CD8-positive, alpha-beta memory T cell (primary cell): ENCODE data around the gene SPTBN2. TPM values are rescaled to one million over a fixed set of nuclear protein-coding genes. Genes with fewer than 3 reads are reported as not detected.

ENCODE experiments used
- CTCF ChIA-PET: fragments of 350-600 bp; sonication (Branson Sonifier 250); formaldehyde crosslinking; loops from one replicate; lab custom pipeline; 2021; ENCODE audit warnings: antibody characterized with exemption; lab: Charles Lee
- POLR2A ChIA-PET: fragments of 350-600 bp; sonication (Branson Sonifier 250); formaldehyde crosslinking; loops from one replicate; lab custom pipeline; 2021; ENCODE audit warnings: antibody characterized with exemption; lab: Charles Lee
- DNase-seq, 5 donors: peaks; one replicate each; pipeline versions ENCODE4 v3.0.0 to v3.0.0-alpha.2; 2020 to 2022; ENCODE audit warnings: mixed read lengths in 1 of 5
- H3K27ac ChIP-seq: one replicate; pipeline ENCODE4 v1.7.0; 2013; ENCODE audit warnings: low read depth, mild to moderate bottlenecking, low read length, moderate library complexity
- H3K27me3 ChIP-seq: 2 replicates; pipeline ENCODE4 v1.7.0; 2013; ENCODE audit warnings: low read length, mild to moderate bottlenecking; ENCODE audit not compliant: insufficient read depth, poor library complexity, severe bottlenecking
- H3K36me3 ChIP-seq: 2 replicates; pipeline ENCODE4 v1.7.0; 2013; ENCODE audit warnings: mild to moderate bottlenecking, low read length, moderate library complexity; ENCODE audit not compliant: insufficient read depth
- H3K4me1 ChIP-seq: 2 replicates; pipeline ENCODE4 v1.7.0; 2013; ENCODE audit warnings: mild to moderate bottlenecking, low read length, moderate library complexity; ENCODE audit not compliant: insufficient read depth
- H3K4me3 ChIP-seq: 2 replicates; pipeline ENCODE4 v1.7.0; 2013; ENCODE audit warnings: mild to moderate bottlenecking, low read length
- H3K9me3 ChIP-seq: 2 replicates; pipeline ENCODE4 v1.7.0; 2013; ENCODE audit warnings: mild to moderate bottlenecking, low read length
- H3K27ac Mint-ChIP-seq, 8 donors: one replicate each; pipeline ENCODE4 v1.8.0; 2020 to 2021; ENCODE audit warnings: mixed read lengths in 8 of 8, mild to moderate bottlenecking in 6 of 8, inconsistent platforms in 3 of 8, moderate library complexity in 3 of 8
- H3K27me3 Mint-ChIP-seq, 2 donors: one replicate each; pipeline ENCODE4 v1.8.0; 2020 to 2021; ENCODE audit warnings: mixed read lengths in 2 of 2, mild to moderate bottlenecking in 1 of 2, moderate library complexity in 1 of 2
- H3K36me3 Mint-ChIP-seq, 3 donors: one replicate each; pipeline ENCODE4 v1.8.0; 2020 to 2021; ENCODE audit warnings: mixed read lengths in 3 of 3, inconsistent platforms in 1 of 3, mild to moderate bottlenecking in 1 of 3
- H3K4me1 Mint-ChIP-seq, 3 donors: one replicate each; pipeline ENCODE4 v1.8.0; 2020 to 2021; ENCODE audit warnings: mixed read lengths in 3 of 3, inconsistent platforms in 1 of 3, mild to moderate bottlenecking in 1 of 3
- H3K4me3 Mint-ChIP-seq, 7 donors: one replicate each; pipeline ENCODE4 v1.8.0; 2020 to 2021; ENCODE audit warnings: mixed read lengths in 7 of 7, mild to moderate bottlenecking in 6 of 7, moderate library complexity in 4 of 7, inconsistent platforms in 2 of 7
- H3K9me3 Mint-ChIP-seq, 5 donors: one replicate each; pipeline ENCODE4 v1.8.0; 2020 to 2022; ENCODE audit warnings: mixed read lengths in 5 of 5, mild to moderate bottlenecking in 3 of 5, moderate library complexity in 2 of 5, inconsistent platforms in 1 of 5
- polyA plus RNA-seq: library from polyadenylated mRNA; unstranded; fragments of 300-500 nt; fragmentation: Illumina TruSeq; gene quantifications from one replicate; pipeline ENCODE4 v1.2.3, GENCODE V29; 2021
- total RNA-seq, 2 experiments: library from RNA; stranded (reverse); gene quantifications; one replicate each; pipeline ENCODE4 v1.2.3, GENCODE V29; 2021

The SPTBN2 gene
- total RNA-seq (under 1 TPM; 0.81 to 0.84 TPM), polyA plus RNA-seq (not detected)

DNA sequence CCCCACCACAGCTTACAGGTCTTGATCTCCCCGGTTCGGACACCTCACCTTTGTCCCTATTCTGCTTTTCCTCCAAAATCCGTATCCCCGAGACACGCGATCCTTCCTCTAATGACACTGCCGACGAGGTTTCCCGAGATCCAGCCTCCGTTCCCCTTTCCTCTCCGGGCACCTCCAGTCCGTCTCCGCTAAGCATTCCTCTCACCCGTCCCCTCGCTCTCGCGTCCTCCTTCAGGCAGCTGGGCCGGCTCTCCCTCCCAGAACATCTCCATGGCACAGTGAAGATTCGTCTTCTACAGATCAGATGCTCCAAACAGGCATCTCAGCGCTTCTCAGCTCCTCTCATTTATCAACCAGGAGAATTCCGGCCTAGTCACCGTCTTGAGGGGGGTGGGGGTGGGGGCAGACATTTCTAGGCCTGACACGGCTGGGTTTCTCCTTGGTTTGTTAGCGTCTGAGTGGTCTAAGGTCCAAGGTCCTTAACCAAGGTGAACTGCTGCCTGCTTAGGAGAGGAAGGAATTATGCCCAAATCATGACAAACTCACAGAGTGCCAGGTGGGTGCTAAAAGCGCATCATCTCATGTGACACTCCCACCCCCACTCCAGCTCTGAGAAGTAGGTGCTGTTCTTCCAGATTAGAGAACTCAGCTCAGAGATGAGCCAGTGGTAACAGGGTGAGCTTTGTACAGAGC is at the start of gene SPTBN2:
SPTBN2 (minus strand) TSS at position 524 of the 693 bp plus-strand sequence. CDS start 7,976 bp downstream, outside the sequence.
- POLR2A ChIA-PET: no interaction called here

DNA sequence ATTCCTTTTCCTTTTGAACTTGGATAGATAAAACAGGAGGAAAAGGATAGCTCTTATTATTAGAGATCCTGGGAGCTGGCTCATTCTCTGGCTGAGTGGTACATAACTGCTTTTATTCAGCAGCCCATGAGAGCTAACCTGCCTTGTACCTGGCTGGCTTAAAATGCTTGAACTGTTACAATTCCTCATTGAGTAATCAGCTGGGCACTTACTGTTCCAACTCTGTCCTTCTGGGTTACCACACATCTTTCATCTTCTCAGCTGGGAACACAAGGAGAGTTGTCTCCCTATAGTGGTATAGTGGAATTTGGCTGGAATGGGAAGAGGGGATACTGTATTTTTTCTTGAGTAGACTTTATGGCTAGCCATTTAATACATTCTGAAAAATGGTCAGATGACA is 39.8 kb upstream of the SPTBN2 start:
- Mint-ChIP-seq H3K27ac (peak overlapping the region in 1 of 8 donors; percentile 29), H3K9me3 (no peaks in the 10 kb centered on the region), H3K4me1 (peaks cover 0 to 3% (median 0%) of the 10 kb centered on the region in 3 donors), H3K27me3 (no peaks in the 10 kb centered on the region), H3K4me3 (no peak overlapping the region), H3K36me3 (peaks cover 0 to 11% (median 1%) of the 10 kb centered on the region in 3 donors)
- no peaks in the 10 kb centered on the region for H3K4me1 ChIP-seq
- ChIA-PET POLR2A (no interaction called here), CTCF (no interaction called here)
- H3K36me3 ChIP-seq: no peaks in the 10 kb centered on the region
- DNase-seq: no peak
- no peak overlapping the region for H3K4me3 ChIP-seq
- no peaks in the 10 kb centered on the region for H3K27me3 ChIP-seq
- no peak overlapping the region for H3K27ac ChIP-seq
- H3K9me3 ChIP-seq: no peaks in the 10 kb centered on the region

More for the DNA sequence above, at the start of gene SPTBN2:
- H3K27me3 ChIP-seq: peaks cover 35% of the 10 kb centered on the region
- H3K4me3 ChIP-seq: no peak within 1 kb of the TSS
- Mint-ChIP-seq H3K27ac (peak within 1 kb of the TSS in 4 of 8 donors; percentile 12 to 76 (median 56)), H3K4me1 (peaks cover 15 to 20% (median 16%) of the 10 kb centered on the region in 3 donors), H3K9me3 (peaks cover 0 to 2% (median 0%) of the 10 kb centered on the region in 5 donors), H3K4me3 (peak within 1 kb of the TSS; percentile 75 to 93 (median 83)), H3K27me3 (peaks cover 41 to 71% of the 10 kb centered on the region in 2 donors), H3K36me3 (no peaks in the 10 kb centered on the region)
- CTCF ChIA-PET: no interaction called here
- DNase-seq: no peak
- H3K9me3 ChIP-seq: no peaks in the 10 kb centered on the region
- H3K4me1 ChIP-seq: peaks cover 7% of the 10 kb centered on the region
- no peak within 1 kb of the TSS for H3K27ac ChIP-seq
- H3K36me3 ChIP-seq: no peaks in the 10 kb centered on the region

DNA sequence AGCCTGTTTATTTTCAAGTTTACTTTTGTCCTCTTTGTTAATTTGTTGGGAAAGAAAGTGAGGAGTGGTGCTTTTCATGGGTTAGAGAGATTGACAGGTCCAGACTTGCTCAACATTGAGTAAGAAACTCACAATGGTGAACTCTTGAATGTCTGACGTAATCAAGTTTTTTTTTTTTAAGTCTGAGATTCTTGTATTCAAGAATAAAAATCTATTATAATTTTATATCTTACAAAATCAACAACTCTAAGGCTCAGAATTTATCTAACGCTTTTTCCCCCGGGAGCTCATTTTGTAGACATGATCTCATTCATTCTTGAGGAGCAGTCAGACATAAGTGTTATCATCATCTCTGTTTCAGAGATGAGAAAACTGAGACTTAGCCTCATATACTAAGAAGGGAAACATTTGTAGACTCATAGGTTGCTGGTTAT is 39.1 kb upstream of the SPTBN2 start:
- no peak overlapping the region for H3K27ac Mint-ChIP-seq
- H3K9me3 Mint-ChIP-seq: no peaks in the 10 kb centered on the region
- Histone ChIP-seq H3K27ac (no peak overlapping the region), H3K27me3 (no peaks in the 10 kb centered on the region), H3K4me1 (no peaks in the 10 kb centered on the region), H3K4me3 (no peak overlapping the region), H3K36me3 (no peaks in the 10 kb centered on the region), H3K9me3 (no peaks in the 10 kb centered on the region)
- H3K4me1 Mint-ChIP-seq: no peaks in the 10 kb centered on the region
- no peak overlapping the region for H3K4me3 Mint-ChIP-seq
- ChIA-PET CTCF (no interaction called here), POLR2A (no interaction called here)
- H3K36me3 Mint-ChIP-seq: peaks cover 0 to 8% (median under 1%) of the 10 kb centered on the region in 3 donors
- no peak for DNase-seq
- H3K27me3 Mint-ChIP-seq: no peaks in the 10 kb centered on the region

DNA sequence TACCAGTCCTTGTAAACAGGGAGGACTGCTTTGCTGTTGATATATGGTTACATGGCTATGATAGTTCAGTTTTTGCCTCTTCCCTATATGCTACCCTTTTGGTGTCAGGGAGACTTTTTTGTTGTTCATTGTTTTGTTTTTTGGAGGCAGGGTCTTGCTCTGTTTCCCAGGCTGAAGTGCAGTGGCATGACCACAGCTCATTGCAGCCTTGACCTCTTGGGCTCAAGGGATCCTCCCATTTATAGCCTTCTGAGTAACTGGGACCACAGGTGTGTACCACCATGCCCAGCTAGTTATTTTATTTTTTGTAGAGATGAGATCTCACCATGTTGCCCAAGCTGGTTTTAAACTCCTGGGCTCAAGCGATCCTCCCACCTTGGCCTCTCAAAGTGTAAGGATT is 38.6 kb upstream of the SPTBN2 start:
- H3K27me3 Mint-ChIP-seq: no peaks in the 10 kb centered on the region
- no peaks in the 10 kb centered on the region for H3K27me3 ChIP-seq
- H3K9me3 ChIP-seq: no peaks in the 10 kb centered on the region
- no peak overlapping the region for H3K27ac ChIP-seq
- H3K4me1 ChIP-seq: no peaks in the 10 kb centered on the region
- ChIA-PET CTCF (no interaction called here), POLR2A (no interaction called here)
- no peak overlapping the region for H3K4me3 ChIP-seq
- no peak overlapping the region for H3K4me3 Mint-ChIP-seq
- peaks cover 0 to 7% (median 3%) of the 10 kb centered on the region in 3 donors for H3K36me3 Mint-ChIP-seq
- no peaks in the 10 kb centered on the region for H3K36me3 ChIP-seq
- H3K27ac Mint-ChIP-seq: no peak overlapping the region
- H3K9me3 Mint-ChIP-seq: no peaks in the 10 kb centered on the region
- no peak for DNase-seq
- H3K4me1 Mint-ChIP-seq: no peaks in the 10 kb centered on the region

- ChIA-PET CTCF (interaction anchor here (0.7 kb wide), 1 partner anchor 18 kb away, joined by 3 read pairs; no protein-coding TSS in a partner anchor), POLR2A (no interaction called here)
- Mint-ChIP-seq H3K4me1 (no peaks in the 10 kb centered on the region), H3K4me3 (no peak overlapping the region), H3K36me3 (peaks cover 0 to 9% (median 8%) of the 10 kb centered on the region in 3 donors), H3K27me3 (no peaks in the 10 kb centered on the region), H3K27ac (no peak overlapping the region), H3K9me3 (no peaks in the 10 kb centered on the region)
- no peak overlapping the region for H3K27ac ChIP-seq
- no peak for DNase-seq
- no peaks in the 10 kb centered on the region for H3K4me1 ChIP-seq
- no peaks in the 10 kb centered on the region for H3K27me3 ChIP-seq
- H3K36me3 ChIP-seq: no peaks in the 10 kb centered on the region
- H3K4me3 ChIP-seq: no peak overlapping the region
- no peaks in the 10 kb centered on the region for H3K9me3 ChIP-seq
These were observed 37.7 kb upstream of the SPTBN2 start for GRCh38 chr11:66766681-66767080.

- H3K4me1 Mint-ChIP-seq: no peaks in the 10 kb centered on the region
- no peaks in the 10 kb centered on the region for H3K9me3 ChIP-seq
- H3K36me3 ChIP-seq: no peaks in the 10 kb centered on the region
- no peaks in the 10 kb centered on the region for H3K27me3 Mint-ChIP-seq
- H3K4me1 ChIP-seq: no peaks in the 10 kb centered on the region
- H3K27me3 ChIP-seq: no peaks in the 10 kb centered on the region
- peaks cover 3 to 14% (median 12%) of the 10 kb centered on the region in 3 donors for H3K36me3 Mint-ChIP-seq
- H3K9me3 Mint-ChIP-seq: no peaks in the 10 kb centered on the region
- no peak overlapping the region for H3K27ac Mint-ChIP-seq
- CTCF ChIA-PET: no interaction called here
- H3K4me3 Mint-ChIP-seq: no peak overlapping the region
- DNase-seq: no peak
- H3K27ac ChIP-seq: no peak overlapping the region
- POLR2A ChIA-PET: no interaction called here
- H3K4me3 ChIP-seq: no peak overlapping the region
These were observed 33.1 kb upstream of the SPTBN2 start for GRCh38 chr11:66762088-66762487.

DNA sequence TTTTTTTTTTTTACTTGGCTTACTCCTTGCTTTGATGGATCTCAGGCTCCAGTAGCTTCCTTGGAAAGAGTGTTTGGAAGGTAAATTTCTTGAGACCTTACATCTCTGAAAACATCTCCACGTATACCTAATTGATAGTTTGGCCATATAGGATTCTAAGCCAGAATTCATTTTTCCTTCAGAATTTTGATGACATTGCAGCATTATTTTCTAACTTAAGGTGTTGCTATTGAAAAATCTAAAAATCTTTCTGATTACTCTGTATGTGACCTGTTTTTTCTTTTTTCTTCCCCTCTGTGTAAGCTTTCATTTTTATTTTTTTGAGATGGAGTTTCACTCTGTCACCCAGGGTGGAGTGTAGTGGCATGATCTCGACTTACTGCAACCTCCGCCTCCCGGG is 23.1 kb upstream of the SPTBN2 start:
- ChIA-PET CTCF (interaction anchor here (1.9 kb wide), 1 partner anchor 82 kb away, joined by 7 read pairs; no protein-coding TSS in a partner anchor), POLR2A (no interaction called here)
- Mint-ChIP-seq H3K27me3 (no peaks in the 10 kb centered on the region), H3K36me3 (peaks cover 0 to 4% (median 3%) of the 10 kb centered on the region in 3 donors), H3K4me1 (no peaks in the 10 kb centered on the region), H3K9me3 (no peaks in the 10 kb centered on the region), H3K4me3 (no peak overlapping the region), H3K27ac (no peak overlapping the region)
- no peaks in the 10 kb centered on the region for H3K36me3 ChIP-seq
- H3K9me3 ChIP-seq: no peaks in the 10 kb centered on the region
- H3K27me3 ChIP-seq: no peaks in the 10 kb centered on the region
- H3K27ac ChIP-seq: no peak overlapping the region
- no peak overlapping the region for H3K4me3 ChIP-seq
- DNase-seq: no peak
- H3K4me1 ChIP-seq: no peaks in the 10 kb centered on the region

- ChIA-PET POLR2A (no interaction called here), CTCF (no interaction called here)
- Histone ChIP-seq H3K27me3 (no peaks in the 10 kb centered on the region), H3K4me1 (no peaks in the 10 kb centered on the region), H3K9me3 (no peaks in the 10 kb centered on the region), H3K27ac (no peak overlapping the region), H3K4me3 (no peak overlapping the region), H3K36me3 (no peaks in the 10 kb centered on the region)
- H3K9me3 Mint-ChIP-seq: no peaks in the 10 kb centered on the region
- H3K36me3 Mint-ChIP-seq: peaks cover 0 to 5% (median 2%) of the 10 kb centered on the region in 3 donors
- H3K27ac Mint-ChIP-seq: peak overlapping the region in 1 of 8 donors; percentile 19
- DNase-seq: no peak
- no peaks in the 10 kb centered on the region for H3K27me3 Mint-ChIP-seq
- H3K4me1 Mint-ChIP-seq: peaks cover 0 to 13% (median 3%) of the 10 kb centered on the region in 3 donors
- peak overlapping the region in 1 of 7 donors; percentile 54 for H3K4me3 Mint-ChIP-seq
These were observed 20.1 kb upstream of the SPTBN2 start for GRCh38 chr11:66749091-66749490.
